Kidney capillary endothelial cell (primary cell): ENCODE data around the gene RNU5B-1.

ENCODE experiments used
- DNase-seq: peaks from one replicate; pipeline ENCODE4 v3.0.0-alpha.2; 2018; ENCODE audit warnings: low spot score

The RNU5B-1 gene

GRCh38 chr15:65328506-65329287 is 24.2 kb downstream of the RNU5B-1 start:
- no peak for DNase-seq

- no peak for DNase-seq
Measured at GRCh38 chr15:65329288-65329983, 25.0 kb downstream of the RNU5B-1 start.

GRCh38 chr15:65329984-65330735 is 25.7 kb downstream of the RNU5B-1 start:
- DNase-seq = no peak

GRCh38 chr15:65330934-65331645 is 26.6 kb downstream of the RNU5B-1 start:
- no peak for DNase-seq

GRCh38 chr15:65331811-65332210 is 27.3 kb downstream of the RNU5B-1 start:
- no peak for DNase-seq

- DNase-seq = no peak
Measured at GRCh38 chr15:65332391-65333147, 28.1 kb downstream of the RNU5B-1 start.

- no peak for DNase-seq
Measured at GRCh38 chr15:65333148-65333820, 28.8 kb downstream of the RNU5B-1 start.

GRCh38 chr15:65333856-65334255 is 29.4 kb downstream of the RNU5B-1 start:
- DNase-seq = no peak

GRCh38 chr15:65334586-65335231 is 30.2 kb downstream of the RNU5B-1 start:
- no peak for DNase-seq

GRCh38 chr15:65335278-65336055 is 31.0 kb downstream of the RNU5B-1 start:
- no peak for DNase-seq

- no peak for DNase-seq
Measured at GRCh38 chr15:65336493-65337435, 32.3 kb downstream of the RNU5B-1 start.

GRCh38 chr15:65337436-65338070 is 33.1 kb downstream of the RNU5B-1 start:
- no peak for DNase-seq

- no peak for DNase-seq
Measured at GRCh38 chr15:65338366-65338765, 33.9 kb downstream of the RNU5B-1 start.

GRCh38 chr15:65338823-65339222 is 34.3 kb downstream of the RNU5B-1 start:
- DNase-seq = no peak

- no peak for DNase-seq
Measured at GRCh38 chr15:65339416-65339815, 34.9 kb downstream of the RNU5B-1 start.

- peak; percentile 22 for DNase-seq
Measured at GRCh38 chr15:65339920-65340319, 35.4 kb downstream of the RNU5B-1 start.

- DNase-seq = no peak
Measured at GRCh38 chr15:65342493-65342892, 38.0 kb downstream of the RNU5B-1 start.
